Measurements from ENCODE around the gene CACNA1C. TPM values are rescaled to one million over a fixed set of nuclear protein-coding genes. Genes with fewer than 3 reads are reported as not detected.

The CACNA1C gene
- total RNA-seq, 2 experiments from 2014 or later, result 0.69 to 1.4 TPM

GRCh38 chr12:2679816-2680675, 627.3 kb downstream of the CACNA1C start:
- Histone ChIP-seq H2AFZ (ENCODE audit: low read length) (no peak overlapping the region), H3K4me1 (ENCODE audit: insufficient read depth, low read length, poor library complexity, severe bottlenecking) (no peaks in the 10 kb centered on the region), H3K9me2 (ENCODE audit: insufficient read depth, low read length) (no peaks in the 10 kb centered on the region), H3K4me3 (ENCODE audit: low read depth, low read length, poor library complexity, severe bottlenecking) (no peak overlapping the region), H3K4me2 (ENCODE audit: low read length) (no peak overlapping the region), H3K79me2 (ENCODE audit: insufficient read depth, low read depth, low read length) (no peaks in the 10 kb centered on the region), H3K36me3 (ENCODE audit: insufficient read depth, low read length) (no peaks in the 10 kb centered on the region), H4K20me1 (ENCODE audit: insufficient read depth, low read length) (no peaks in the 10 kb centered on the region), H3K27ac (ENCODE audit: low read depth, low read length, poor library complexity, severe bottlenecking) (no peak overlapping the region), H3K9me3 (ENCODE audit: low read length) (no peaks in the 10 kb centered on the region)
- CTCF ChIA-PET (ENCODE audit: unreplicated experiment), result no interaction called here
- TF ChIP-seq, protein P1, sequence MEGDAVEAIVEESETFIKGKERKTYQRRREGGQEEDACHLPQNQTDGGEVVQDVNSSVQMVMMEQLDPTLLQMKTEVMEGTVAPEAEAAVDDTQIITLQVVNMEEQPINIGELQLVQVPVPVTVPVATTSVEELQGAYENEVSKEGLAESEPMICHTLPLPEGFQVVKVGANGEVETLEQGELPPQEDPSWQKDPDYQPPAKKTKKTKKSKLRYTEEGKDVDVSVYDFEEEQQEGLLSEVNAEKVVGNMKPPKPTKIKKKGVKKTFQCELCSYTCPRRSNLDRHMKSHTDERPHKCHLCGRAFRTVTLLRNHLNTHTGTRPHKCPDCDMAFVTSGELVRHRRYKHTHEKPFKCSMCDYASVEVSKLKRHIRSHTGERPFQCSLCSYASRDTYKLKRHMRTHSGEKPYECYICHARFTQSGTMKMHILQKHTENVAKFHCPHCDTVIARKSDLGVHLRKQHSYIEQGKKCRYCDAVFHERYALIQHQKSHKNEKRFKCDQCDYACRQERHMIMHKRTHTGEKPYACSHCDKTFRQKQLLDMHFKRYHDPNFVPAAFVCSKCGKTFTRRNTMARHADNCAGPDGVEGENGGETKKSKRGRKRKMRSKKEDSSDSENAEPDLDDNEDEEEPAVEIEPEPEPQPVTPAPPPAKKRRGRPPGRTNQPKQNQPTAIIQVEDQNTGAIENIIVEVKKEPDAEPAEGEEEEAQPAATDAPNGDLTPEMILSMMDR (conservative IDR thresholded peaks at IDR 0.05; ENCODE audit: low read length), result no peak
- TF ChIP-seq EZH2phosphoT487 (IDR thresholded peaks at IDR 0.05; ENCODE audit: borderline replicate concordance, low read depth, low read length), result no peak
- no TSS peak for BruUV-seq (replicated peaks)
- POLR2A ChIA-PET, result no interaction called here
- intact Hi-C loops (cut with micrococcal nuclease; ENCODE audit: unreplicated experiment), result no loop called here
- no peak for DNase-seq (ENCODE audit: low spot score)

DNA sequence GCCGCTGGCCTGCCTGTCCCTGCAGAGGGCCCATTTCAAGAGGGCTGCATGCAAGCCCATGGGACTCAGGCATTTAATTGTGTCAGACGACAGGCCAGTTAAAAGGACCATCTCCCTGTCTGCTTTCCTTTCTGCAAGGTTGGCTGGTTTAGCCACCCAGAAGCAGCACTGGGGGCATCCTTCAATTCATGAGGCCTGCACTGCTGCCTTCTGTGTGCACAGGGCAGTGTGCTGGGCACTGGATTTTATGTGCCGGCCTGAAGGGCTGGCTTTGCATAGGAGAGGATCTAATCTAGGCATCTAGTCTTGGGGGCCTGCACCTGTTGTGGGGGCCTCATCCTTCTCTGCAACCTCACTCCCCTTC, 627.9 kb downstream of the CACNA1C start:
- H3K9me2 ChIP-seq (ENCODE audit: insufficient read depth, low read length), result no peaks in the 10 kb centered on the region
- no peak overlapping the region for H2AFZ ChIP-seq (ENCODE audit: low read length)
- TF ChIP-seq, protein P1 (conservative IDR thresholded peaks at IDR 0.05; ENCODE audit: low read length), result no peak
- TF ChIP-seq EZH2phosphoT487 (IDR thresholded peaks at IDR 0.05; ENCODE audit: borderline replicate concordance, low read depth, low read length), result no peak
- no peak overlapping the region for H3K4me2 ChIP-seq (ENCODE audit: low read length)
- intact Hi-C loops (cut with micrococcal nuclease; ENCODE audit: unreplicated experiment), result no loop called here
- no peak overlapping the region for H3K27ac ChIP-seq (ENCODE audit: low read depth, low read length, poor library complexity, severe bottlenecking)
- DNase-seq (ENCODE audit: low spot score), result no peak
- no TSS peak for BruUV-seq (replicated peaks)
- no peaks in the 10 kb centered on the region for H3K4me1 ChIP-seq (ENCODE audit: insufficient read depth, low read length, poor library complexity, severe bottlenecking)
- POLR2A ChIA-PET, result no interaction called here
- no peaks in the 10 kb centered on the region for H4K20me1 ChIP-seq (ENCODE audit: insufficient read depth, low read length)
- CTCF ChIA-PET (ENCODE audit: unreplicated experiment), result no interaction called here
- no peaks in the 10 kb centered on the region for H3K9me3 ChIP-seq (ENCODE audit: low read length)
- H3K36me3 ChIP-seq (ENCODE audit: insufficient read depth, low read length), result no peaks in the 10 kb centered on the region
- no peaks in the 10 kb centered on the region for H3K79me2 ChIP-seq (ENCODE audit: insufficient read depth, low read depth, low read length)
- no peak overlapping the region for H3K4me3 ChIP-seq (ENCODE audit: low read depth, low read length, poor library complexity, severe bottlenecking)
